Measurements from ENCODE around the gene IRF2BP1. TPM values are rescaled to one million over a fixed set of nuclear protein-coding genes. Genes with fewer than 3 reads are reported as not detected.

Gene IRF2BP1
- total RNA-seq, 4 donors from 2014 or later = 17.1 to 40.6 (median 28.6) TPM

- no peaks in the 10 kb centered on the region for H3K4me1 ChIP-seq
- in situ Hi-C loops (cut with MboI; ENCODE audit: low sequenced_read_pairs in 4 of 4) = no loop called here
- DNase-seq (no peak), ATAC-seq (no peak)
- H3K27me3 ChIP-seq = no peaks in the 10 kb centered on the region
- no peaks in the 10 kb centered on the region for H3K9me3 ChIP-seq
- peaks cover 0 to 63% of the 10 kb centered on the region in 2 donors for H3K36me3 ChIP-seq
- intact Hi-C loops (cut with DNase I; ENCODE audit: low total_unique reads) = no loop called here
- TF ChIP-seq CTCF (IDR thresholded peaks at IDR 0.05 in 4 of 5, conservative IDR thresholded peaks at IDR 0.05 in 1 of 5) = no peak
- no peak for TF ChIP-seq POLR2A (IDR thresholded peaks at IDR 0.05)
- H3K27ac ChIP-seq = no peak overlapping the region
- no peak overlapping the region for H3K4me3 ChIP-seq
Measured at GRCh38 chr19:45854167-45854778, 31.7 kb downstream of the IRF2BP1 start.

GRCh38 chr19:45852983-45853382 is 33.0 kb downstream of the IRF2BP1 start:
- Histone ChIP-seq H3K27ac (no peak overlapping the region), H3K4me3 (no peak overlapping the region), H3K27me3 (no peaks in the 10 kb centered on the region), H3K4me1 (no peaks in the 10 kb centered on the region), H3K36me3 (peaks cover 0 to 73% of the 10 kb centered on the region in 2 donors), H3K9me3 (no peaks in the 10 kb centered on the region)
- TF ChIP-seq POLR2A (IDR thresholded peaks at IDR 0.05) = no peak
- no peak for TF ChIP-seq CTCF (IDR thresholded peaks at IDR 0.05 in 4 of 5, conservative IDR thresholded peaks at IDR 0.05 in 1 of 5)
- intact Hi-C loops (cut with DNase I; ENCODE audit: low total_unique reads) (no loop called here), in situ Hi-C loops (cut with MboI; ENCODE audit: low sequenced_read_pairs in 4 of 4) (no loop called here)
- DNase-seq = no peak
- no peak for ATAC-seq

- TF ChIP-seq POLR2A (IDR thresholded peaks at IDR 0.05) (no peak), CTCF (IDR thresholded peaks at IDR 0.05 in 4 of 5, conservative IDR thresholded peaks at IDR 0.05 in 1 of 5) (no peak)
- no peak overlapping the region for H3K27ac ChIP-seq
- DNase-seq (no peak), ATAC-seq (no peak)
- no peaks in the 10 kb centered on the region for H3K9me3 ChIP-seq
- no peaks in the 10 kb centered on the region for H3K27me3 ChIP-seq
- intact Hi-C loops (cut with DNase I; ENCODE audit: low total_unique reads) = no loop called here
- H3K36me3 ChIP-seq = peaks cover 0 to 80% of the 10 kb centered on the region in 2 donors
- H3K4me1 ChIP-seq = no peaks in the 10 kb centered on the region
- in situ Hi-C loops (cut with MboI; ENCODE audit: low sequenced_read_pairs in 4 of 4) = no loop called here
- H3K4me3 ChIP-seq = no peak overlapping the region
Measured at GRCh38 chr19:45852145-45852750, 33.7 kb downstream of the IRF2BP1 start.

GRCh38 chr19:45848922-45849321 is 37.0 kb downstream of the IRF2BP1 start:
- in situ Hi-C loops (cut with MboI; ENCODE audit: low sequenced_read_pairs in 4 of 4) (no loop called here), intact Hi-C loops (cut with DNase I; ENCODE audit: low total_unique reads) (no loop called here)
- ATAC-seq (no peak), DNase-seq (no peak)
- TF ChIP-seq POLR2A (IDR thresholded peaks at IDR 0.05) = no peak
- no peak for TF ChIP-seq CTCF (IDR thresholded peaks at IDR 0.05 in 4 of 5, conservative IDR thresholded peaks at IDR 0.05 in 1 of 5)
- no peaks in the 10 kb centered on the region for H3K9me3 ChIP-seq
- no peak overlapping the region for H3K27ac ChIP-seq
- no peak overlapping the region for H3K4me3 ChIP-seq
- peaks cover 0 to 99% of the 10 kb centered on the region in 2 donors for H3K36me3 ChIP-seq
- no peaks in the 10 kb centered on the region for H3K4me1 ChIP-seq
- H3K27me3 ChIP-seq = no peaks in the 10 kb centered on the region
